G401.6 (cell line): Measurements from ENCODE around the gene TUBA8.
"Not testable (repeated sequence)": the region's sequence is repeated elsewhere in the genome, so short reads cannot be mapped to it uniquely, and the experiment has no call there.

Source experiments
- FAIRE-seq: peaks from 2 replicates; lab custom pipeline; 2012; peaks lifted over from hg19 to GRCh38; lab: Jason Lieb, UNC

TUBA8 gene

GRCh38 chr22:18106550-18107341 lies 3.9 kb upstream of the TUBA8 start:
- FAIRE-seq = not testable (repeated sequence)

GRCh38 chr22:18108187-18108586 lies 2.4 kb upstream of the TUBA8 start:
- no peak for FAIRE-seq

- no peak for FAIRE-seq
These were observed 1.0 kb upstream of the TUBA8 start for GRCh38 chr22:18109410-18110193.

- FAIRE-seq = no peak
These were observed 547 bp downstream of the TUBA8 start for GRCh38 chr22:18110954-18111758.

GRCh38 chr22:18111759-18112330 lies 1.2 kb downstream of the TUBA8 start:
- FAIRE-seq = no peak

GRCh38 chr22:18112440-18112839 lies 1.8 kb downstream of the TUBA8 start:
- no peak for FAIRE-seq

- FAIRE-seq = no peak
These were observed 3.2 kb downstream of the TUBA8 start for GRCh38 chr22:18113680-18114394.

- no peak for FAIRE-seq
These were observed 3.9 kb downstream of the TUBA8 start for GRCh38 chr22:18114495-18114894.

- FAIRE-seq = no peak
These were observed 4.5 kb downstream of the TUBA8 start for GRCh38 chr22:18114976-18115652.

- FAIRE-seq = no peak
These were observed 5.3 kb downstream of the TUBA8 start for GRCh38 chr22:18115906-18116371.

- FAIRE-seq = no peak
These were observed 6.0 kb downstream of the TUBA8 start for GRCh38 chr22:18116634-18117033.

- no peak for FAIRE-seq
These were observed 7.8 kb downstream of the TUBA8 start for GRCh38 chr22:18118345-18118915.

GRCh38 chr22:18119409-18120110 lies 9.0 kb downstream of the TUBA8 start:
- no peak for FAIRE-seq

- no peak for FAIRE-seq
These were observed 10.2 kb downstream of the TUBA8 start for GRCh38 chr22:18120857-18121256.

- FAIRE-seq = no peak
These were observed 10.9 kb downstream of the TUBA8 start for GRCh38 chr22:18121506-18121905.

- no peak for FAIRE-seq
These were observed 11.4 kb downstream of the TUBA8 start for GRCh38 chr22:18121954-18122554.

GRCh38 chr22:18123476-18124025 lies 12.9 kb downstream of the TUBA8 start:
- not testable (repeated sequence) for FAIRE-seq

- no peak for FAIRE-seq
These were observed 16.0 kb downstream of the TUBA8 start for GRCh38 chr22:18126606-18127005.

GRCh38 chr22:18130018-18130417 lies 19.4 kb downstream of the TUBA8 start:
- no peak for FAIRE-seq
